RPMI8226 (cell line): ENCODE results near the gene CHST8.
"Not testable (repeated sequence)": the region's sequence is repeated elsewhere in the genome, so short reads cannot be mapped to it uniquely, and the experiment has no call there.

Experiments used
- DNase-seq: peaks from one replicate; pipeline ENCODE4 v3.0.0-alpha.2; 2015

CHST8 gene

GRCh38 chr19:33647146-33647545 is 25.4 kb downstream of the CHST8 start:
- DNase-seq, result no peak

- peak; percentile 55 for DNase-seq
Measured at GRCh38 chr19:33649627-33650305, 28.0 kb downstream of the CHST8 start.

GRCh38 chr19:33653684-33654083 is 31.9 kb downstream of the CHST8 start:
- DNase-seq, result no peak

GRCh38 chr19:33654840-33655508 is 33.2 kb downstream of the CHST8 start:
- DNase-seq, result no peak

GRCh38 chr19:33659835-33660234 is 38.1 kb downstream of the CHST8 start:
- no peak for DNase-seq

- DNase-seq, result peak; percentile 73
Measured at GRCh38 chr19:33660410-33661124, 38.8 kb downstream of the CHST8 start.

GRCh38 chr19:33661336-33661735 is 39.6 kb downstream of the CHST8 start:
- no peak for DNase-seq

- DNase-seq, result no peak
Measured at GRCh38 chr19:33662391-33663092, 40.8 kb downstream of the CHST8 start.

GRCh38 chr19:33663316-33663715 is 41.6 kb downstream of the CHST8 start:
- not testable (repeated sequence) for DNase-seq

GRCh38 chr19:33664744-33665143 is 43.0 kb downstream of the CHST8 start:
- no peak for DNase-seq

GRCh38 chr19:33665776-33666595 is 44.2 kb downstream of the CHST8 start:
- DNase-seq, result no peak

- DNase-seq, result no peak
Measured at GRCh38 chr19:33667141-33667650, 45.4 kb downstream of the CHST8 start.

GRCh38 chr19:33667881-33668280 is 46.1 kb downstream of the CHST8 start:
- DNase-seq, result no peak

- no peak for DNase-seq
Measured at GRCh38 chr19:33668968-33669367, 47.2 kb downstream of the CHST8 start.

GRCh38 chr19:33669376-33669775 is 47.6 kb downstream of the CHST8 start:
- no peak for DNase-seq

GRCh38 chr19:33670398-33670797 is 48.6 kb downstream of the CHST8 start:
- peak; percentile 44 for DNase-seq

GRCh38 chr19:33671211-33671610 is 49.5 kb downstream of the CHST8 start:
- no peak for DNase-seq

- no peak for DNase-seq
Measured at GRCh38 chr19:33673258-33673875, 51.6 kb downstream of the CHST8 start.

- no peak for DNase-seq
Measured at GRCh38 chr19:33673996-33674625, 52.4 kb downstream of the CHST8 start.

GRCh38 chr19:33674626-33675367 is 53.0 kb downstream of the CHST8 start:
- no peak for DNase-seq
